Ishikawa (cell line): Measurements from ENCODE around the gene ASPSCR1.

Source experiments
- EGR1 ChIP-seq: IDR thresholded peaks from 2 replicates; pipeline ENCODE4 v1.6.1; 2012
- EP300 ChIP-seq: IDR thresholded peaks from 2 replicates; pipeline ENCODE4 v1.6.1; 2012; ENCODE audit warnings: borderline replicate concordance
- NFIC ChIP-seq: IDR thresholded peaks from 2 replicates; pipeline ENCODE4 v1.6.1; 2012
- RAD21 ChIP-seq: IDR thresholded peaks from 2 replicates; pipeline ENCODE4 v1.6.1; 2012; ENCODE audit warnings: low read depth
- ZBTB7A ChIP-seq: IDR thresholded peaks from 2 replicates; pipeline ENCODE4 v1.6.1; 2012; ENCODE audit warnings: low read depth
- TF ChIP-seq, protein P1 (sequence below): IDR thresholded peaks from 2 replicates; pipeline ENCODE4 v1.6.1; 2012

GRCh38 chr17:81931189-81931556 is 46.3 kb upstream of the ASPSCR1 start:
- TF ChIP-seq, protein P1, sequence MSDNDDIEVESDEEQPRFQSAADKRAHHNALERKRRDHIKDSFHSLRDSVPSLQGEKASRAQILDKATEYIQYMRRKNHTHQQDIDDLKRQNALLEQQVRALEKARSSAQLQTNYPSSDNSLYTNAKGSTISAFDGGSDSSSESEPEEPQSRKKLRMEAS: no peak
- TF ChIP-seq RAD21 (no peak), ZBTB7A (no peak), EGR1 (no peak), NFIC (no peak), EP300 (no peak)
